ENCODE results near the gene ECM2. TPM values are rescaled to one million over a fixed set of nuclear protein-coding genes. Genes with fewer than 3 reads are reported as not detected.

ECM2 gene
- polyA plus RNA-seq, 1 experiment = 2.2 TPM

DNA sequence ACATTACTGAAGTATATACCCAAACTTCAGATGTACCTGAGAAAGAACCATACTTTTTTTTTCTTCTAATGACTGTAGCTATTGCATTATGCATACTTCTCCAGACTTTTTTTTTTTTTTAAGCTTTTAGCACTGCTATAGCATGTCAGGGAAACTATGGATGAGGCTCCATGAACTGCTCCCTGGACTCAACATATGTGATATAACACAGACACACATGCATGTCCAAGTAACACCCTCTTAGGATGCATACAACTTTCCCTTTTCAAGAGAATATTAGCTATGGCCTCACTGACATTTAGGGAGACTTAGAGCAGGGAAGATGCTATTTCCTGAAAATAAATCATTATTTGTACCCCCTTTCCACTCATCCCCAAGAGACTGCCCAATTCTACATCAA, 53.0 kb downstream of the ECM2 start:
- Histone ChIP-seq H3K9me3 (ENCODE audit: control insufficient read depth, insufficient read depth, low read length) (no peaks in the 10 kb centered on the region), H3K27me3 (ENCODE audit: control insufficient read depth, insufficient read depth, low read length) (no peaks in the 10 kb centered on the region), H3K4me3 (ENCODE audit: low read depth, low read length) (no peak overlapping the region), H3K27ac (ENCODE audit: low read depth, low read length) (no peak overlapping the region)
- DNase-seq (ENCODE audit: low read depth, low spot score) = no peak
- no peak for TF ChIP-seq CTCF (IDR thresholded peaks at IDR 0.05; ENCODE audit: low read depth, low read length)
- CTCF ChIA-PET = interaction anchor here (1.1 kb wide), 1 partner anchor 154 kb away, joined by 3 read pairs; no protein-coding TSS in a partner anchor
- POLR2A ChIA-PET = no interaction called here

DNA sequence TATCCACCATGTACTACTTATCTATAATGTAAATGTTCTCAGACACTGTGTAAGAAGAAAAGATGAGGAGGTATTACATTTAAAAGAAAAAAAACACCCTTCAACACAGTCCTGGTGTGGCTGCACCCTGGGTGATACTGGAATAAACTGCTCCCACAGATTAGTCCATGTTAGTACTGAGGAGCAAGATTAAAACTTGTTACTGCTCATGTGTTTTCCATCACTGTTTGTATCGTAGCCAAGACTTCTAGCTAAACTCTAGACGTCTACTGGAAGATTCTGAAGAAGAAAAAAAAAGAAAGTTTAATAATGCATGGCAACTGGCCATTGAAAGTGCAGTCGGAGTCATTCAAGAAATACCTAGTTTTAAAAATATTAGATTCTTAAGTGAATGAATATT, 53.5 kb downstream of the ECM2 start, which contains the start of gene ASPN:
ASPN (minus strand) TSS at position 178 of the 400 bp plus-strand sequence.
- ChIA-PET POLR2A (no interaction called here), CTCF (interaction anchor here (1.1 kb wide), 1 partner anchor 154 kb away, joined by 3 read pairs; no protein-coding TSS in a partner anchor)
- no peak for TF ChIP-seq CTCF (IDR thresholded peaks at IDR 0.05; ENCODE audit: low read depth, low read length)
- H3K27me3 ChIP-seq (ENCODE audit: control insufficient read depth, insufficient read depth, low read length) = no peaks in the 10 kb centered on the region
- H3K9me3 ChIP-seq (ENCODE audit: control insufficient read depth, insufficient read depth, low read length) = no peaks in the 10 kb centered on the region
- no peak for DNase-seq (ENCODE audit: low read depth, low spot score)
- H3K27ac ChIP-seq (ENCODE audit: low read depth, low read length) = no peak within 1 kb of the TSS
- no peak within 1 kb of the TSS for H3K4me3 ChIP-seq (ENCODE audit: low read depth, low read length)

DNA sequence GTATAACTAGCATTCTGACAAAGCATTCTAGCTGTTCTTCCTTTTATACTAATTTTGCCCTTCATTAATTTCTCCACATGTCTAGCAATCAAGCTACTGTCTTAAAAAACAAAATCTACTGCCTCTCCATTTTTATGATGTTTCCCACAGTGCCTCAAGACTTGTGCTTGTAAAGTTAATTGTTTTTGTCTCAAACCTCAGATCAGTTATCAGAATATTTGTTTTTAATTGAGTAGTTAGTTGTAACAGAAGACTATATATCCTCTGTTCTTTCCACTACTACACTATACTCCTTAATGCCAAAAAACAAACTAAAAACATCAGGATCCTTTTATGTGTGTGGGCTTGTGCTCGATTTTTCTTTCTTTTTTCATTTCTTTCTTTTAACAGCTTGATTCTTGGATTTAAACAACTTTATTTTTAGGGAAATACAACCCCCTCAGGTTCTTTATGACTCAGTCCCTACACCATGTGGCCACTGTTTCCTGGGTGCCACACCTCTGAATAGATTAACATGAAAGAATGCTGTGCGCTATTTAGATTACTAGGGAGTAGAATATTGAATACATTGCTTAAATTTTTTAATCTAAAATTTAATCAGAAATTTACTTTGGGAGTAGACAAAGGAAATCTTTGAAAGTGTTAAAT, 54.7 kb downstream of the ECM2 start:
- Histone ChIP-seq H3K27me3 (ENCODE audit: control insufficient read depth, insufficient read depth, low read length) (no peaks in the 10 kb centered on the region), H3K27ac (ENCODE audit: low read depth, low read length) (no peak overlapping the region), H3K9me3 (ENCODE audit: control insufficient read depth, insufficient read depth, low read length) (no peaks in the 10 kb centered on the region), H3K4me3 (ENCODE audit: low read depth, low read length) (no peak overlapping the region)
- DNase-seq (ENCODE audit: low read depth, low spot score) = no peak
- ChIA-PET POLR2A (no interaction called here), CTCF (interaction anchor here (1.3 to 1.6 kb wide), 2 partner anchors 26 to 153 kb away, joined by 3 to 4 read pairs; no protein-coding TSS in a partner anchor)
- no peak for TF ChIP-seq CTCF (IDR thresholded peaks at IDR 0.05; ENCODE audit: low read depth, low read length)

- ChIA-PET CTCF (interaction anchor here (0.6 to 1.6 kb wide), 4 partner anchors 17 to 154 kb away, joined by 3 to 4 read pairs (median 3); no protein-coding TSS in a partner anchor), POLR2A (no interaction called here)
- no peak overlapping the region for H3K4me3 ChIP-seq (ENCODE audit: low read depth, low read length)
- H3K27me3 ChIP-seq (ENCODE audit: control insufficient read depth, insufficient read depth, low read length) = no peaks in the 10 kb centered on the region
- H3K9me3 ChIP-seq (ENCODE audit: control insufficient read depth, insufficient read depth, low read length) = no peaks in the 10 kb centered on the region
- H3K27ac ChIP-seq (ENCODE audit: low read depth, low read length) = peak overlapping the region; percentile 75
- no peak for TF ChIP-seq CTCF (IDR thresholded peaks at IDR 0.05; ENCODE audit: low read depth, low read length)
- DNase-seq (ENCODE audit: low read depth, low spot score) = no peak
Measured at GRCh38 chr9:92480291-92480771, 55.5 kb downstream of the ECM2 start.

DNA sequence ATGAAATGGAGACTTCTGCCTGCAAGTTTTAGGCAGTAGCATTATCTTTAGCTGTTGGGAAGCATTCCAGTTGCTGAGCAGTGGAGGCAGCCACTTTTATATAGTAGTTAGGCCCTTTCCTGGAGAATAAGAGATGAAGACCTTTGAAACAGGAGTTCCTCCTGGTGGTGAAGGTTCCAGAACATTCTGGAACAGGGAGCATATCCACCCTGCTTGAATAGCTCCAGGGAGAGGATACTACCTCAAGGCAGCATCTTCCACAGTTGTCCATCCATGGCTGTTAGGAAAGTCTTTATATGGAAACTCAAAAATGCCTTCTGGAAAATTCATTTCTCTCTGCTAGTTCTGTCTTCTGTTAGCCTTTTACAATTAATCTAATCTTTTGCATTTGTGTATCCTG, 56.4 kb downstream of the ECM2 start:
- CTCF ChIA-PET = interaction anchor here (0.8 kb wide), 1 partner anchor 40 kb away, joined by 3 read pairs; no protein-coding TSS in a partner anchor
- no peak for DNase-seq (ENCODE audit: low read depth, low spot score)
- Histone ChIP-seq H3K9me3 (ENCODE audit: control insufficient read depth, insufficient read depth, low read length) (no peaks in the 10 kb centered on the region), H3K27me3 (ENCODE audit: control insufficient read depth, insufficient read depth, low read length) (no peaks in the 10 kb centered on the region), H3K4me3 (ENCODE audit: low read depth, low read length) (no peak overlapping the region), H3K27ac (ENCODE audit: low read depth, low read length) (no peak overlapping the region)
- POLR2A ChIA-PET = no interaction called here
- TF ChIP-seq CTCF (IDR thresholded peaks at IDR 0.05; ENCODE audit: low read depth, low read length) = no peak
